Fibroblast of peridontal ligament (primary cell): ENCODE results near the gene RSPO3.
"Not testable (repeated sequence)": the region's sequence is repeated elsewhere in the genome, so short reads cannot be mapped to it uniquely, and the experiment has no call there.

Source experiments
- DNase-seq: peaks from one replicate; pipeline ENCODE4 v3.0.0-alpha.2; 2010; ENCODE audit errors: extremely low read depth

Gene RSPO3

DNA sequence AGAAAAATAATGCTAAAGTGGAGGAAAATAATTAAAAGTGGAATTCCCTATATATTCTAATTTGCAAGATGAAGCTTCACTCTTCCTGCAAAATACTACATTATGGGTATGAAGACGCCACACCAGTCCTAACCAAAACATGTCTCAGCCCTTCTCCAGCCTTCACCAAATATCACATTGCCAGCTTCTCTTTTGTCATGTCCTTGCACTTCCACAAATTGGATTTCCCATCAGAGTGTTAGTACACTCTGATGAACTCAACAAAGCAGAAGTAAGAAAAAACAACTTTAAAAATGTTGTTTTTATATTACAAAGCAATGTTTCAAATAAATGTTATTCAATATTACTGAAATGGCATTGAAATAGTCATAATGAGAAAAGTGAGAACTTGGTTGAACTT is 85.8 kb downstream of the RSPO3 start:
- DNase-seq: no peak

DNA sequence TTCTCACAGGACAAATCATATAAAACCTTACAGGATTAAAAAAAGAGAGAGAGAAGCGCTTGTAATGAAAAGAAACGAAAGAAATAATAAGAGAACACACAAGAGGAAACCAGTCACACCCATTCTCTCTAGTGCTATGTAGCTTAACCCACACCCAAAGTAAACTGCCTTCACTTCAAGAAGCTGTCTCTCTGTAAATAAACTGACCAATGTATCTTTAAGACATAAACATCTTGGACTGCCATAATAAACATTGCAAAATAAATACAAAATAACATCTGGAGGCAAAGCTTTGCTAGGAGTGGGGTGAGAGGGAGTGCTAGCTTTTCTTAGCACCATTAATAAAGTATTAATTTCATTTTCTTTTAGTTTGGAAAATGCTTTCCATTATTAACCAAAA is 86.6 kb downstream of the RSPO3 start:
- DNase-seq: no peak

DNA sequence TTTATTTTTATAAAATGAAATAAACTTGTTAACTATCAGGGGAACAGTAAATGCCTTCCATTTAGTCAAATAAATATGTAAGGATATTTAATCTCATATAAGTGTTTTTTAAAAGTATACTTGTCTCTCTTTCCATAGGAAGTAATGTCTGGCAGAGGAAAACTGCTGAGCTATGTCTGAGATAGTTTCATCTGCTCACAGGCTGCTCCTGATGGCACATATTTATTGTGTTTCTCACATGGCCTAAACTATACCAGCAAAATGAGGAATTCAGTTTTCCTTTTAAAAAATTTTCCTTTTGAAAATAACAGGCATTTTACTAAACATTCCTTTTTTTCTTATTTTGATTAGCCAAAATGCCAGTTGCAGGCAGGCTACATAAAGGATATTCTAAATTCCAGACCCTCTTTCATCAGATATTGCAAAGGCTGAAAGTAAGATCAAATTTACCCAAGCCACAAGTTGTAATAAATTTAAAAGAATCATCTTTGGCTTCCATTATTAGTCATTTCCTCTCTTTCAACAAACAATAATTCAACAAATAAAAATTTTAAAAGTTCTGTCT is 88.1 kb downstream of the RSPO3 start:
- DNase-seq: no peak

DNA sequence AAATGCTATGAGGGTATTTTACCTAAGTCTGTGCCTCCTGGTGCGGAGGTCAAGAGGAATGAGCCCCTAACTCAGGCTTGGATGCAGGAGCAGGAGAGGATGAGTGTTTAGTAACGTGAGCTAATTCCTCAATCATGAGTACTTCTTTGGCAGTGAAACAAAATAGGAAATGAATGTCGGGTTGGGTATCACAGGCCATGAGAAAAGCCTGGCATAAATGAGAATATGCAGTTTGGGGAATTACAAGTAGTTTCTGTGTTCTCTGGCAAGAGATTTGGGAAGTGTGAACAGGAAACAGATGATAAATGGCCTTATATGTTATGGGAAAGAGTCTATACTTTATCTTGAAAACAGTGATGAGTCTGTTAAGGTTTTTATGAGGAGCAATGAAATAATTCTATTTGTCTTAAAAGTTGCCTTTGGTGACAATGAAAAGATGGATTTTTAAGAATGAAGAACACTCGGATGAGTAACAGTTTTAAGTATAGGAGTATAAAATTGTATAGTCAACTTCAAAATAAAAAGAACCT is 89.2 kb downstream of the RSPO3 start:
- DNase-seq: peak; percentile 59

DNA sequence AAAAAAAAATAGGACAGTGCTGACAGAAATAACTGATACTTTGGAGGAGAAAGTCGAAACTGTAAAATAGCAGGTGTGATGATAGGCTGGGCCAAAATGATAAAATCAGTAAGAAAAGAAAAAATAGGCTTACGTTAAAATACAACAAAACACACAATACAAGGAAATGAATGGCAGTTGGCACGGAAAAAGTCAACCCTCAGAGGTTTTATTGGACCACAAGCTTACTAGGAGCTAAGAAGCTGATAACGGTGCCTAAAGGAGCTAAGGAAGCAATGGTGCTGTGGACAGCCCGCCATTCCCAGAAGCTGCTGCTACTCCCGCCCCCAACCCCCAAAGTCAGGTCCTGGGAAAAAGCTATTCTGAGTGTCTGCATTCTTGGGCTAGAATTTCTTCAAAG is 92.3 kb downstream of the RSPO3 start:
- no peak for DNase-seq

DNA sequence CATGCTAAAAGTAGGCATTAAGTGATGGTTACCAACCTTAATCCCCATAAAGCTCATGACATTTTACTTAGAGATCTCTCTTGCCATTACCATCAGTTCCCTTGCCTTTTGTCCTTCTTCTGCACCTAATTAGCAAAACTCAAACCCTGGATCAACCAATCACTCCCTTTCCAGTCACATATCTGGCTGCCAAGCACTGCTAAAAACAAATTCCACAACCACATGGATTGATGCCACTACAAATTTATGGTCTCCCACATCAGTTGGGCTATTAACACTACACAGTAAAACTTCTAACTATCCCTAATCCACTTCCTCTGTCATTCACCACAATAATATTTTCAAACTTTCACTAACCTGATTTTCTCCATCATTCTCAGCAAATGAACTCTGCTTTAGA is 93.9 kb downstream of the RSPO3 start:
- DNase-seq: no peak

DNA sequence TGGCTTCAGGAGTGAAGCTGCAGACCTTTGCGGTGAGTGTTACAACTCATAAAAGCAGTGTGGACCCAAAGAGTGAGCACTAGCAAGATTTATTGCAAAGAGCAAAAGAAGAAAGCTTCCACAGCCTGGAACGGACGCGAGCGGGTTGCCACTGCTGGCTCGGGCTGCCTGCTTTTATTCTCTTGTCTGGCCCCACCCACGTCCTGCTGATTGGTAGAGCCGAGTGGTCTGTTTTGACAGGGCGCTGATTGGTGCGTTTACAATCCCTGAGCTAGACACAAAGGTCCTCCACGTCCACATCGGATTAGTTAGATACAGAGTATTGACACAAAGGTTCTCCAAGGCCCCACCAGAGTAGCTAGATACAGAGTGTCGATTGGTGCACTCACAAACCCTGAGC is 95.6 kb downstream of the RSPO3 start:
- DNase-seq: not testable (repeated sequence)

DNA sequence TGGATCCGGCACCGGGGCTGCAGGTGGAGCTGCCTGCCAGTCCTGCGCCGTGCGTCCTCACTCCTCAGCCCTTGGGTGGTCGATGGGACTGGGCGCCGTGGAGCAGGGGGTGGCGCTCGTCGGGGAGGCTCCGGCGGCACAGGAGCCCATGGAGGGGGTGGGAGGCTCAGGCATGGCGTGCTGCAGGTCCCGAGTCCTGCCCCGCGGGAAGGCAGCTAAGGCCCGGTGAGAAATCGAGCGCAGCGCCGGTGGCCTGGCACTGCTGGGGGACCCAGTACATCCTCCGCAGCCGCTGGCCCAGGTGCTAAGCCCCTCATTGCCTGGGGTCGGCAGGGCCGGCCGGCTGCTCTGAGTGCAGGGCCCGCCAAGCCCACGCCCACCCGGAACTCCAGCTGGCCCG is 96.1 kb downstream of the RSPO3 start:
- not testable (repeated sequence) for DNase-seq

DNA sequence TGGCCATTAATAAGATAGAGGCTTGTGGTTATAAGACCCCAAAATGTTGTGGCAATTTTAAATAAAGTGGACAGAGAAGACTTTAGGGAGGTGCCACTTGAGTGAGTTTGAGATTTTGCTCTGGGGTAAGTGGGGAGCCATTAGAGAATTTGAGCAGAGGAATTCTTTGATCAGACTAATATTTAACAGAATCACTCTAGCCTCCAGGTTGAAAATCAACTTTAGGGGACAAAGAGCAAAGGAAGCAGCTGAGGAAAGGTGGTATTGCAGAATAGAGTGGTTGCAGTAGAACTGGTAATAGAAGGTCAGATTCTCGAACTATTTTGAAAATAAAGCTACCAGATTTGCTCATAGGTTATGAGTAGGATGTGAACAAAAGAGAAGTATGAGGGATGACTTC is 97.5 kb downstream of the RSPO3 start:
- no peak for DNase-seq

DNA sequence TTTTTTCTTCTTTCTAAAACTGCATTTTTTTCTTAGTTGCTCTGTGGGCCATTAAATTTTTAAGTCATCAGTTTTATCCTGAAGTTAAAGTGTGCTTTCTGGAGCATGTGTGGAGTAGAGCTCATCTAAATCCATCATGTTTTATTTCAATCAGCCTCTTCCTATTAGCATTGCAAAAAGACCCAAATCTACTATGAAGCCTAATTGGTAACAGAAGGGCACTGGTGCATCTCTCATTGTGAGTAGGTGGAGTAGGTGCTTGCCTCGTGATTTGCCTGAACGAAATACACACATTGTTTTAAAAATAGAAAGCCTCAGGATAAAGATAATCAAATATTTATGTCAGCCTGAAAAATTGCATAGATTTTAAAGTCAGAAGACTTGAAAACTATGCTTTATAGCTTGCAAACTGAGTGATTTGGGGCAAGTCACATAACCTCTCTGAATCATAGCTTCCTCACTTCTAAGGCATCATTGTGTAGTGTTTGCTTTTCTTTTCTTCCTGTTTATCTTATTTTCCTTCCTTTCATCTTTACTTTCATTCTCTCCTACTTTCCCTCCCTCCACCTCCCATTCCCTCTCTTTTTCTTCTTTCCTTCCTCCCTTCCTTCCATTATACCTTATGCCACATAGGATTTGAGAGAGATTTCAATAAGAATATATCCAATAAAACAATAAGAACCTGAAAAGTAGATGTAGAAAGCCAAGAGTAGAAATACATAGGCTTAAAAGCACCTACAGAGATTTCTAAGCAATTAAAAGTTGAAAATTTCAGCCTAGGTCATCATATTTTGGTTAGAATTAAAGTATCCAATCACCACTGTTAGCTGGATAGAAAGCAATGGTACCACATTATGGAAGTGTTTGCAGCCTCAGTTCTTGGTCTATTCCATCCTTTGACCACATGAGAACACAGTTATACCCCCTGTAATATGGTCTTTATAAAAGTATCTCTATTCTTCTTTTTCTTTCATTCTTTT is 98.6 kb downstream of the RSPO3 start:
- no peak for DNase-seq

DNA sequence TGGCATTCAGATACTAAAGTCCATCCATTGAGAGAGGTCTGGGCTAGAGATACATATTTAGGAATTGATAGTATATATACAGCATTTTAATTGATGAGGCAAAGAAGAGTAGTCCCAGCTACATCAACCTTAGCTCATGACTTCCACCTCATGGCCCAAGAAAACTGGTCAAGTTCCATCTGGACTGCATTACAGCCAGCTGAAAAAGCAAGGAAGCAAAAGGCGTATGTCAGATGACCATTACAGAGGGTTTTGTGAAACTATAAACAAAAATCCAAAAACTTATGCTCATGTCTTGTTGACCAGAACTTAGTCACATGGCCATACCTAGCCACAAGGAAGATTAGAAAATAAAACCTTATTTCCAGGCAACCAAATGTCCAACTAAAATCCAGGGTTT is 101.4 kb downstream of the RSPO3 start:
- DNase-seq: peak; percentile 50

DNA sequence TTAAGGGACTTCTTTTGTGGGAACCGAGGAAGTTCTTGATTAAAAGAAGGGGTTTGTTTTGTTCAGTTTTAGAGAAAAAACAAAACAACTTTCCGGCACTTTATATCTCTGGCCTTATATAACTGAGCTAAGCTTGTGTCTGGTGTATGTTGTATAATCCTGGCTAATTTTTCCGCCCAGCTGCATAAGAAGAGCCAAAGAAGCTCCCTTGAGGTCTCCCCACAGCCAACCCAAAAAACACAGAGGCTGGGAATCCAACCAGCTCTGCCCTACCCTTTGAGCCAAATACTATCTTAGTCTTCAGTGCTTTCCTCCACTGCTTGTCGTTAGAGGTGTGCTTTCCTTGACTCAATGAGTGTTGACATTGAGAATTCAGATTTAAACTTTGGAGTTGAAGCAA is 102.7 kb downstream of the RSPO3 start:
- peak; percentile 48 for DNase-seq

DNA sequence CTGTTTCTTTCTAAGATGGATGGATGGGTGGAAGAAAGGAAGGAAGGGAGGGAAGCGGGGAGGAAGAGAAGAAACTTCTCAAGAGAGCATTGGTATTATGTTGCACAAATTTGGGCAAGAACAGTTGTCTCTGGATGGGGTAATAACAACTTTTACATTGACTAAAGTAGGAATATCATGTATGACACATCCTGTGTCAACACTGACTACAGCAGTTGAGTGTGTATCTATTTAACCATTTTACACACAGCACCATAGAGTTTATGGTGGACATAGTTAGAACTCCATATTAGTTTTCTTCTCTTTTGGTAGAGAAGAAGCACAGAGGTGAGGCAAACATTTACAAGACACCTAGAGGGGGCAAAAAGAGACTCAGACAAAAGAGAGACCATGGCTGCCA is 103.9 kb downstream of the RSPO3 start:
- no peak for DNase-seq

DNA sequence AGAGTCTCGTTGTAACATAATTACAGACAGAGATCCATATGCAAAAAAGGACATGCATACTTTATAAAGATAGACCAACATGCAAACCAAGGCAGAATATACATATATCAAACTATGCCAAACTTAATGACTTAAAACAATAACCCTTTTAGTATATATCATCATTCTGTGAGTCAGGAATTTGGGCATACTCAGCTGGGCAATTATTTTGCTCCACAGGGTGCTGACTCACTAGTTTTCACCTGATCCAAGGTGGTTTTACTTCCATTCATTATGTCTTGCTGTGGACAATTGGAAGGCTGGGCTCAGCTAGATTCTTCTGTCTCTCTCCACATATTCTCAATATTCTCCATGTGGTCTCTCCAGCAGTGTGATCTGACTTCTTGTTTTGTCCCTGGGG is 107.0 kb downstream of the RSPO3 start:
- no peak for DNase-seq

DNA sequence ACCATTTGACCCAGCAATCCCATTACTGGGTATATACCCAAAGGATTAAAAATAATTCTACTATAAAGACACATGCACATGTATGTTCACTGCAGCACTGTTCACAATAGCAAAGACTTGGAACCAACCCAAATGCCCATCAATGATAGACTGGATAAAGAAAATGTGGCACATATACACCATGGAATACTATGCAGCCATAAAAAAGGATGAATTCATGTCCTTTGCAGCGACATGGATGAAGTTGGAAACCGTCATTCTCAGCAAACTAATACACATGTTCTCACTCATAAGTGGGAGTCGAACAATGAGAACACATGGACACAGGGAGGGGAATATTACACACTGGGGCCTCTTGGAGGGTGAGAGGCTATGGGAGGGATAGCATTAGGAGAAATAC is 115.3 kb downstream of the RSPO3 start:
- DNase-seq: not testable (repeated sequence)

DNA sequence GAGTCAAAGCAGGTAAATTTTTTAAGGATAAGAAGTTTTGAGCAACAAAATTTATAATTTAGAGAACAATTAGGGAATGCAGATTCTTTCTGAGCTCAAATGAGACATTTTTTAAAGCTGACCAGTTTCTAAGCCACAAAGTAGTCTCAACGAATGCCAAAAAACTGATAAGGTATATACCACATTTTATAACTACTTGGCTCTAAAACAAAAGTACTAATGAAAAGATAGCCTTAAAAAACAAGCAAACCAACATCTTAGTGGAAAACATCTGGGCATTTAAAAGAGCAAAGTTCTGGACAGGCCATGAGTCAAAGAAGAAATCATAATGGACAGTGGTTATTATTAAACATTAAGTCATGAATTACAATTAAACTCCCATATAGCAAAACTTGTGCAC is 125.0 kb downstream of the RSPO3 start:
- DNase-seq: no peak
